HG03064 (cell line): ENCODE data around the gene SAE1.

Source experiments
- ATAC-seq: cut with Tn5 transposase; IDR thresholded peaks from one replicate; pipeline ENCODE4 v1.9.1; 2021; ENCODE audit warnings: low read depth; ENCODE audit not compliant: unreplicated experiment

SAE1 gene

DNA sequence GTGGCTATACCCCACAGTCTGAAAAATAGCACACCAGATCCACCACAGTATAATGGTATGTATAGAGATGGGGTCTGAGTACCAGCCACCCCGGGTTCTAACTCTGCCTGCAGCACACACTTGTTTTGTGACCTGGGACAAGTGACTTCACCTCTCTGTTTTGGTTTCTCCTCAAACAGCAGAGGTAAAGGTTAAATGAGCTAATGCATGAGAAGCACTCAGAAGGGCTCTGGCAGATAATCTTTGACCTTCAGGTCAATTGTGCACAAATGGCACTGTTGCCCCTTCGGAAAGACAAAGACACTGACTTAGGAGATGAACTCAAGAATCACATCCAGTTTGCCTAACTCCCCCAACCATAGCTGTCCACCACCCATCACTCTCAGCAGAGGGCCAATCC is 24.8 kb upstream of the SAE1 start:
- ATAC-seq: no peak

DNA sequence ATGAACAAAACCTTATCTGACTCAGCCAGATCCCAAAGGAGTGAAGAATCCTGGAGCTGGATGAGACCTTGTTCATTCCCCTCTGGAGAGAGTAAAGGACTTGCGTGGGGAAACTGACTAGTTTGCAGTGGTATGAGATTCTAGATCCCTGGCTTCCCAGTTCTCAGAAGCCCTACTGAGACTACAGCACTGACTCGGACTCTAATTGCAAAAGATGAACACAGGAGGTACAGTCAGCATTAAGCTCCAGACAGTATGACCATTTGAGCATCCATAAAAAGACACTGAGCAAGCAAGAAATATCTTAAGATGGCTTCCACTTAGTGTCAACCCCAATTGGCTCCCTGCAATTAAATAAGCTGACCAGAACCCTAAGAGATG is 23.8 kb upstream of the SAE1 start:
- no peak for ATAC-seq

DNA sequence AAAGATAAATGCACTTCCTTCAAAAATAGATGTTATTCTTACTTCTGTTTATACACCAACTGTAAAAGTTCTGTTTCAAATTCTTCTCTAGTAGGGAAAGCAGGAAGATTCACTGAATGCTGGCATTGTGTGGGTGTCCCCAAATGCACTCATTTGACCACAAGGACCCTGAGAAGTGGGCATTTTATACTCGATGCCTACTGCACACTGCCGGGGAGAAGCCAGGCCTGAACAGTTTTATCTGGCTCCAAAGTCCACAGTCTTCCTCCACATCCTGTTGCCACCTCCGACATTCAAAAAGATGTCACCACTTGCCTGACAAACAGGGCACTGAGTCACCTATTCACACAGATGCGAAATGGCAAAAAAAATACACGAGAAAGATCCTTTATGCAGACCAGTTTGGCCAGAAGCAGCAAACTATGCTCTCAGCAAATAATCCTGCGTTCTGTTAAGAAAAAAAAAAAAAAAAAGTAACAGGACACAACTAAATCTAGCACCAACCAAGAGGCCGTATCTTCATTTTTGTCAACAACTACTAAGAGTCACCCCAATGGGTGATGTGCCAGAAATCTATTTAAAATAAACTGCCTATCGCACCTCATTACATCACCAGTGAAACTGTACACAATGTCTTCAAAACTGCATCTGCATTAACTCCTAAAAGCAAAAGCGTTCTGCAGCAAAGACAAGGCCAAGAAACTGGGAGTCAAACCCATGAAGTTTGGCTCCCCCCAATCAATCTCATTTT is 23.3 kb upstream of the SAE1 start:
- no peak for ATAC-seq

DNA sequence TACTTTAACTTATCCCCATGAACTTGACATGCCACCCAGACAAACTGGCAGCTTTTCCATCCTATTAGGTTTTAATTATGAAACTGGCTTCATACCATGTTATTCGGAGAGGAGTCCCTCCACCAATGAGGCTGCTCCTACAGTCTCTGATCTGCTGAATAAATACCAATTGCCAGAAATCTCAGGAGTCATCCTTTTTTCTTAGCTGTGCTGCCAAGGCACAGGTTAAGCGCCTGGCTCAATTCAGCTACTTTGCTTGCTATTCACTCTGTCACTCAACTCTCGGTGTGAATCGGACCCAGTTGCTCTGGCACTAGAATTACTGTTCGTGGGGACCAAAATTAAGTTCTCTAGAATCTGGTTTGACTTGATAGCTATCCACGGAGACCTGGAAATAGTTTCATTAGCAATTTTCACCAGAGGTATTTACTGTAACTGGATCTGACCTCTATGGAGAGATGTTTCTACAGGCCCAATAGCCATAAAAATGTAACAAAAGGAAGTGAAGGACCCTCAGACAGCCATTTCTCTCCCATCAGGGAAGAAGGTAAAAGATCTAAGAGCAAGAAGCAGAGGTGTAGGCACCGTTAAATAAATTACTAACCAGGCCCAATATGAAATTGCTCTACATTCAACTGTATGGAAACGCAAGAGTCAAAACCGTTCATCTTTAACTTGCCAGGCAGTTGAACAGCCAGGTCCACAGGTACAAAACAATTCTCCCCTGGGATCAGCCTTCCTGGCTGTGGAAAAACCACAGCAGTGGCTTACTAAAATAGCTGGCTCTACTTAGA is 22.5 kb upstream of the SAE1 start:
- ATAC-seq: no peak

DNA sequence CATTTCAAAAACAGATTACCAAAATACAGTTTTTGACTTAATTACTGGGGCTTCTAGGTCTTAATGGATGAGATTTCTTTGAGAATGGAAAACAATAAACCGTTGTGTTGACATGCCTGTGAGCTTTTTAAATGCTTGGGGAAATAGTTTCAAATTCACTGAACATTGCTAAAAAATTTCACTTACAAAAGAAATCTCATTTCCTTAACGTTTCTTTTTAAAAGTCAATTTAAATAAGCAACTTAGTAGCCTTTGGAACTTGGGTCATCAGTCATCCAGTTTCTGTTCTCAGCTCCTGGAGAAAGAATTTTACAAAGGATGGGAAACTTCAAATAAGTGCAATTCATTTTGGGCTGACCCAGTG is 21.5 kb upstream of the SAE1 start:
- ATAC-seq: no peak

DNA sequence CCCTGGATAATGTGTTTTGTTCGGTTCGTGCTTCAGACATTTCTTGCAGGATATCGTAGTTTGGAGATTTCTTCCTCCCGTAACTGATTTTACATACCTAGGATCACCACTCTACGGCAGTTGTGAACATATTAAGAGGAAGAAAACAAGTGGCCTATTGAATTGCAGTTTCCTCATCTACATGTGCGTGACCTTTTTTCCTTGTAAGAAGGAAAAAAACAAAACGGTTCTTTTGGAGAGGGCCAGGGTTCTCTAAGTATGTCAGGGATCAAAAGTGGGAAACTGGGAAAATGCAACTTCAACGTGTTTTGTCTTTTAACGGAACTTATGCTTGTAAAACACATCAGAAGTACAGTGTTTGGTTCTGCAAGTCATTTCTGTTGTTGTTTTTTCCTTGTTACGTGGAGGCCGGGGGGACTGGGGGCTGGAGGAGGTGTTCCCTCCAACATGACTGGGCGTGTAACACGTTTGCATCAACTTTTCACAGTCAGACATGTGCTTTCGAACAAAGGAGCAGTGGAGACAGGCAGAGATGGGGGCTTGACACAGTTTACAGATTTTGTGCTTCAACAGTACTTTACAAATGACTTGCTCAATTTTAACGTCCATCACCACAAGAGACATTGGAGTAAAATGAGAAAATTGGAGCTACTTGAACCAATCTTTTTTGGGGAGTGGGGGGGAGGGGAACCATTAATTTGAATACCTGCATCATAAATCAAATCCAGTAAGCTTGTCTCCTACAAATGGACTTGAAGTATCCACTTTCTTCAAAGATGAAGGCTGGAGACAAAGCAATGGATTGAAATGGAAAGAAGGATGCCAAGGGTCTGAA is 20.9 kb upstream of the SAE1 start:
- ATAC-seq: no peak

DNA sequence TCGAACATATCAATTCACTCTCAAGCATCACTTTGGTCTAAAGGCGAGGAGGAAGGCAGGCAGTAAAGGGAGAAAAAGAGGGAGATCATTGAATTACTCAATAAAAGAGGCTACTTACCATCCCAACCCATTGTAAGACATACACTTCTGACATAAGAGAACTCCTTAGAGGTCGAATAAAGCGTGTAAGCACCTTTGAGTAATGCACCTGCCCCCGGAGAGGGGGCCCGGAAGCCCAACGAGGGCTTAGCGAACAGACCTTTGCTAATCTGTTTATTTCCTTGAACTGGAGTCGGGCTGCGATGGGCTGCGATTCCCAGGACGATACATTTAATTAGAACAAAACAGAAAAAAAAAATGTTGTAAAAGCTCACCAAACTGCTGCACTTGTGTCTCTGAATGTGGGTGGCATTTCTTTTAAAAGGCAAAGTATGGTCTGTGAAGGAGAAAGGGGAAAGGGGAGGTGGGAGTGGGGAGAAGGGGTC is 20.1 kb upstream of the SAE1 start:
- no peak for ATAC-seq

DNA sequence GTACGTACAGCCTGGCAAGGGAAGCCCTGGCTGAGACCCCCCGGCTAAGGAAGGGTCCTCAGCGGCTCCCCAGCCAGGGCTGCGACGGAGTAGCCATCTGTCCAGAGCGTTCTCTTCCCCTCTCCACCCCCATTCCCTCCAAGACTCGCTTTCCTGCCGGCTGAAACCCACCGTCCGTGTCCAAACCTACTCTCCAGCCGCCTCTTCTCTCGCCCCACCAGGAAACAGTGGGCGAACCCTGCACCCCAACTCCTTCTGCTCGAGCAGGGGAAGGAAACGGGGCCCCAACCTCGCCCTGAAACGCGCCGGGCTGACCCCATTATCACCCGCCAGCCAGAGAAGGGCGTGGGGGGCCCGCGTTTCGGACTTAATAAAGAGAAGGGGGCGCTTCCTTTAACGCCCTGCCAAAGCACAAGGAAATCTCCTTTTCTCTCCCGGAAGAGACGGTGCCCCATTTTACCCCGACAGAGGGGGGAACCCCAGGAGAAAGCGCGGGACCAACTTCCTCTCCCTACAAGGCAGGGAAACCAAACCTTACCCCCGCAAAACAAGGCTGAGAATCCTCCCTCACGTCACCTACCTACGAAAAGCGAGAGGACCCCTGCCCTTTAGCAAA is 19.5 kb upstream of the SAE1 start:
- no peak for ATAC-seq

DNA sequence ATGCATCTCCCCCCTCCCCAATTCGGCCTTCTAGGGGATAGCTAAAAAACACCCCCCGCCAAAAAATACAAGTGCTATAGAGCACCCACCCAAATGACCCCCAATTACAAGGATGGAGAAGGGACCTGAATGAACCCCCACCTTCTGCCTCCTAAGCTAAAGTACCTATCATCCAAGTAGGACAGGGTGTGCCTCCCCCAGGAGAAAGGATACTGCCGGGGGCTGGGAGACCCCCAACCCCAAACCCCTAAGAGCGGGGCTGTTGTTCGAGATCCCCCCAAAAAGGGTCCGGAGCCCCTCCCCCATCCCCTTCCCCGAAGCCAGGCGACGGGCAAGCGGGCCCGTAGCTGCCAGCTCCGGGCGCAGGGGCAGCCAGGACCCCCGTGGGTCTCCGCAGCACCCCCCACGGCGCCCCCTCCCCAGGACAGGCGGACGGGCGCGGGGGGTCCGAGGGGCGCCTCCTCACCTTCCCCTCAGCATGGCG is 18.9 kb upstream of the SAE1 start:
- no peak for ATAC-seq

DNA sequence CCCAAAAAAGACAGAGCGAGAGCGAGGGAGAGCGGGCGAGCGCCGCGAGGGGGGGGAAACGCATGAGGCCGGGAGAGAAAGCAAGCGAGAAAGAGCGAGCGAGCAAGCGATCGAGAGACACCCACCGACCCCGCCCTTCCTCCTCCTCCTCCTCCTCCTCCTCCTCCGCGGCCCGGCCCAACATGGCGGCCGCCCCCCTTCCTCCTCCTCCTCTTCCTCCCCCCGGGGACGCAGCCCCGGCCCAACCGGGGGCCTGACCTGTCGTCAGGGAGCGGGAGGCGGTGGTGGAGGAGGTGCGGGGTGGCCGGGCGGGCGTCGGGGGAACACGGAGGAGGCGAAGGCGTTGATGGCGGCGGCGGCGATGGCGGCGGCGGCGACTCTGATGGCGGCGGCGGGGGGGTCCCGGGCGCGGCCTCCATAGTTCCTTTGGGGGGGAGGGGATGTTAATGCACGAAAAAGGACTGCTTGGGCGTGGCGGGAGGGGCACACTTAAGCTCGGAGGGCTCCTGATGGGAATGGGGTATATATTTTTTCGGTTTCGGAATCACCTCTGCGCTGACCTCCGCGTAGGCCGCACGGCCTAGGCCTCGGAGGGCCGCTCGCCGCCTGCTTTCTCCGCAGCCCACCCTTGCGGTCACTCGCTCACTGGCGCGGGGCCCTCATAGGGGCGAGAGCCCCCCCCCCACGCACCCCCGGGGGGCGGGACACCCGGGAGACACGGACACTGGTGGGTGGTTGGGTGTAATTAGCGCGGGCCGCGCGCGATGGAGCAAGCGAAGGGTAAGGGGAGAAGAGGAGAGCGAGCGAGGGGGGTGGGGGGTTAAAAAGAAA is 18.3 kb upstream of the SAE1 start:
- ATAC-seq: peak; percentile 16

DNA sequence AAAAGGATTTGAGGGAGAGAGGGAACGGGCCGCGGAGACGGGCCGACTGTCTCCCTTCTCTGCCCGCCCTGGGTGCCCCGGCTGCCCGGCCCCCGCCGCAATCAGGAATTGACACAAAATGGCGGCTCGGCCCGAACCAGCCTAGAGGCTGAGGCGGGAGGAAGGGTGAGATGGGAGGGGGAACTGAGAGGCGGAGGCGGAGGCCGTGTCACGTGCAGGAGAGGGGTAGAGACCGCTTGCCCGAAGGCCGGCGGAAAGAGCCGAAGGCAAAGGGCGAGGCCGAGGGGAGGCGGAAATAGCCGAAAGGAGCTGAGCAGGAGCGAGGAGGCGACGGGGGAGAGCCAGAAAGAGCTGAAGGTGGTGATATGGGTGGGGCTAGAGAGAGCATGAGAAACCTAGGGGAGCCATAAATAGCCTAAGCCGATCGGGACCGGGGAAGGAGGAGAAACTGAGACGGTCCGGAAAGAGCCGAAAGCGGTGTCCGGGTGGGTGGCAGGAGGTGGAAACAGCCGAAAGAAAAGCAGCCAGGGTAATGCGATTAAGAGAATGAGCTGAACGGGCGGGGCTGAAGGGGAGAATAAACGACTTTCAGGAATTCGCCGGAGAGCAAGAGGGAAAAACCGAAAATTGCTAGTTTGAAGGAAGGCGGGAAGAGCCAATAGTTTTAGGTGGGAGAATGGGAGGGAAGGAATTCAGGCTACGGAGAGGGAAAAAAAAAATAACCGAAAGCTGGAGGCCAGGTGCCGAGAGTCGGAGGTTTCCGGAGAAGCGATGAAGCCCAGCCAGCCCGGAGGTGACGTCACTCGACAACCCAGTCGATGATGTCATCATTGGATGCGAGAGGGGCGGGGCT is 17.4 kb upstream of the SAE1 start, which contains the start of gene ZC3H4:
Gene ZC3H4, minus strand, starts transcription at position 780 of the 853 bp plus-strand sequence. CDS start 1,192 bp downstream, outside the sequence.
- peak; percentile 67 for ATAC-seq

GRCh38 chr19:47113850-47114651 is 16.6 kb upstream of the SAE1 start:
- ATAC-seq: no peak

DNA sequence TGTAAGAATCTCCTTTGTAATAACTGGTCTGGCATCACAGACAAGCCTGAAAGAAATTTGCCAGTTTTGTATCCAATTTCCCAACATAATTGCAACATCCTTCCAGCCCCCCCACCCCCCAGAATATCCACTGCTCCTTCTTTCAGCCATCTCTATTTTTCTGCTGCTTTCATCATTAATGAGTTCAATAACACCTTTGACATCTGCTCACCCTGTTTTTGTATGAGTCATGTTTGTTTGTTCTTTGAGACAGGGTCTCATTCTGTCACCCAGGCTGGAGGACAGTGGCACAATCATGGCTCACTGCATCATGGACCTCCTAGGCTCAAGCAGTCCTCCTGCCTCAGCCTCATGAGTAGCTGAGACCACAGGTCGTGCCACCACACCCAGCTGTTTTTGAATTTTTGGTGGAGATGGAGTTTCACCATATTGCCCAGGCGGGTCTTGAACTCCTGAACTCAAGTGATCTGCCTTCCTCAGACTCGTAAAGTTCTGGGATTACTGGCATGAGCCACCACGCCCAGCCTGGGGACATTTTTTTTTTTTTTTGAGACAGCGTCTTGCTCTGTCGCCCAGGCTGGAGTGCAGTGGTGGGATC is 10.1 kb upstream of the SAE1 start:
- no peak for ATAC-seq

GRCh38 chr19:47122359-47123335 is 8.0 kb upstream of the SAE1 start:
- no peak for ATAC-seq

DNA sequence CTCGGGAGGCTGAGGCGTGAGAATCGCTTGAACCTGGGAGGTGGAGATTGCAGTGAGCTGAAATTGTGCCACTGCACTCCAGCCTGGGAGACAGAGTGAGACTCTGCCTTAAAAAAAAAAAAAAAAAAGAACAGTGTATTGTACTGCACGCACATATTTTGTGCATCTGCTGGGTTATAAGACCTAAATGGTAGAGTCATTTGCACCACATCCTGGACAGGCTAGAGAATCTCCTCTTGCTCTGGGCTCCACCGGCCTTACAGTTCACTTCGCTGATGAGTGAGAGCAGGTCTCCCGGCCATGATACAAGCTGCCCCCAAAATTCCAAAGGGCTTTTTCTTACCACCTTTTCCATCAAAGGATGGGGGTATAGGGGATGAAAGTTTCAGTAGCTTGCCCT is 7.2 kb upstream of the SAE1 start:
- no peak for ATAC-seq

GRCh38 chr19:47124937-47125668 is 5.5 kb upstream of the SAE1 start:
- no peak for ATAC-seq
